ENCODE measurements around the gene BICDL1.

The BICDL1 gene

GRCh38 chr12:120051535-120051934 lies 62.5 kb downstream of the BICDL1 start:
- Mint-ChIP-seq H3K27ac (no peak overlapping the region), H3K4me1 (no peaks in the 10 kb centered on the region), H3K9me3 (peaks cover 3% of the 10 kb centered on the region), H3K27me3 (ENCODE audit: low read depth) (no peaks in the 10 kb centered on the region), H3K36me3 (ENCODE audit: low read depth) (no peaks in the 10 kb centered on the region), H3K4me3 (no peak overlapping the region)
- TF ChIP-seq CTCF (IDR thresholded peaks at IDR 0.05; ENCODE audit: unreplicated experiment in 3 of 3), result no peak

GRCh38 chr12:120054293-120054692 lies 65.3 kb downstream of the BICDL1 start:
- H3K27me3 Mint-ChIP-seq (ENCODE audit: low read depth), result no peaks in the 10 kb centered on the region
- H3K27ac Mint-ChIP-seq, result no peak overlapping the region
- H3K4me3 Mint-ChIP-seq, result no peak overlapping the region
- no peak for TF ChIP-seq CTCF (IDR thresholded peaks at IDR 0.05; ENCODE audit: unreplicated experiment in 3 of 3)
- H3K9me3 Mint-ChIP-seq, result peaks cover 3% of the 10 kb centered on the region
- no peaks in the 10 kb centered on the region for H3K4me1 Mint-ChIP-seq
- H3K36me3 Mint-ChIP-seq (ENCODE audit: low read depth), result no peaks in the 10 kb centered on the region

GRCh38 chr12:120055231-120056000 lies 66.4 kb downstream of the BICDL1 start:
- H3K4me3 Mint-ChIP-seq, result no peak overlapping the region
- no peaks in the 10 kb centered on the region for H3K36me3 Mint-ChIP-seq (ENCODE audit: low read depth)
- TF ChIP-seq CTCF (IDR thresholded peaks at IDR 0.05; ENCODE audit: unreplicated experiment in 3 of 3), result no peak
- H3K9me3 Mint-ChIP-seq, result peaks cover 3% of the 10 kb centered on the region
- H3K27me3 Mint-ChIP-seq (ENCODE audit: low read depth), result no peaks in the 10 kb centered on the region
- no peak overlapping the region for H3K27ac Mint-ChIP-seq
- no peaks in the 10 kb centered on the region for H3K4me1 Mint-ChIP-seq

GRCh38 chr12:120056739-120057138 lies 67.7 kb downstream of the BICDL1 start:
- TF ChIP-seq CTCF (IDR thresholded peaks at IDR 0.05; ENCODE audit: unreplicated experiment in 3 of 3), result no peak
- Mint-ChIP-seq H3K27me3 (ENCODE audit: low read depth) (peaks cover 4% of the 10 kb centered on the region), H3K4me3 (no peak overlapping the region), H3K9me3 (peaks cover 3% of the 10 kb centered on the region), H3K36me3 (ENCODE audit: low read depth) (no peaks in the 10 kb centered on the region), H3K4me1 (no peaks in the 10 kb centered on the region), H3K27ac (no peak overlapping the region)

- no peak for TF ChIP-seq CTCF (IDR thresholded peaks at IDR 0.05; ENCODE audit: unreplicated experiment in 3 of 3)
- H3K4me3 Mint-ChIP-seq, result no peak overlapping the region
- H3K4me1 Mint-ChIP-seq, result peaks cover 13% of the 10 kb centered on the region
- no peak overlapping the region for H3K27ac Mint-ChIP-seq
- H3K36me3 Mint-ChIP-seq (ENCODE audit: low read depth), result no peaks in the 10 kb centered on the region
- no peaks in the 10 kb centered on the region for H3K9me3 Mint-ChIP-seq
- H3K27me3 Mint-ChIP-seq (ENCODE audit: low read depth), result peaks cover 16% of the 10 kb centered on the region
Observed at GRCh38 chr12:120060196-120060595, 71.2 kb downstream of the BICDL1 start.

- TF ChIP-seq CTCF (IDR thresholded peaks at IDR 0.05; ENCODE audit: unreplicated experiment in 3 of 3), result no peak
Observed at GRCh38 chr12:120060717-120061116, 71.7 kb downstream of the BICDL1 start.

More at GRCh38 chr12:120060717-120061116, 71.7 kb downstream of the BICDL1 start:
- peaks cover 16% of the 10 kb centered on the region for H3K27me3 Mint-ChIP-seq (ENCODE audit: low read depth)
- no peak overlapping the region for H3K27ac Mint-ChIP-seq
- H3K4me1 Mint-ChIP-seq, result peaks cover 14% of the 10 kb centered on the region
- H3K36me3 Mint-ChIP-seq (ENCODE audit: low read depth), result no peaks in the 10 kb centered on the region
- no peaks in the 10 kb centered on the region for H3K9me3 Mint-ChIP-seq
- no peak overlapping the region for H3K4me3 Mint-ChIP-seq

Measured in nephron (organoid).